HepG2 (cell line): ENCODE measurements around the gene ARHGAP19. TPM values are rescaled to one million over a fixed set of nuclear protein-coding genes. Genes with fewer than 3 reads are reported as not detected.

Experiments
- ASH2L ChIP-seq: fragments of 300-600, 200-600 bp; sonication (generic); IDR thresholded peaks from 2 replicates; pipeline ENCODE4 v1.7.0; 2017; ENCODE audit warnings: low read depth, mild to moderate bottlenecking, moderate library complexity, mixed read lengths, low read length; ENCODE audit not compliant: insufficient read length
- CEBPB ChIP-seq: IDR thresholded peaks from 2 replicates; pipeline ENCODE4 v1.6.1; 2011; ENCODE audit warnings: low read depth, low read length, improper control_type of control experiment, borderline replicate concordance
- CEBPG ChIP-seq: IDR thresholded peaks from 2 replicates; pipeline ENCODE4 v1.6.1; 2016
- FOSL2 ChIP-seq: sonication (generic); formaldehyde crosslinking; IDR thresholded peaks from 2 replicates; pipeline ENCODE4 v1.4.0; 2020; ENCODE audit warnings: missing genetic modification reagents
- FOXA3 ChIP-seq: IDR thresholded peaks from 2 replicates; pipeline ENCODE4 v1.6.1; 2016; ENCODE audit warnings: missing genetic modification reagents, missing compliant biosample characterization
- MEF2D ChIP-seq: sonication (generic); formaldehyde crosslinking; IDR thresholded peaks from 2 replicates; pipeline ENCODE4 v1.5.1; 2020; ENCODE audit warnings: mild to moderate bottlenecking, missing genetic modification reagents
- PAXIP1 ChIP-seq: sonication (generic); formaldehyde crosslinking; conservative IDR thresholded peaks from 2 replicates; pipeline ENCODE4 v1.4.0; 2020; ENCODE audit warnings: mild to moderate bottlenecking, missing genetic modification reagents, moderate library complexity
- SAP130 ChIP-seq: IDR thresholded peaks from 2 replicates; pipeline ENCODE4 v1.6.1; 2016; ENCODE audit warnings: low read depth
- ZMYM3 ChIP-seq: sonication (generic); formaldehyde crosslinking; IDR thresholded peaks from 2 replicates; pipeline ENCODE4 v1.5.1; 2020; ENCODE audit warnings: mild to moderate bottlenecking, missing genetic modification reagents
- ZNF121 ChIP-seq: sonication (generic); formaldehyde crosslinking; IDR thresholded peaks from 2 replicates; pipeline ENCODE4 v1.5.0; 2020; ENCODE audit warnings: mild to moderate bottlenecking, missing genetic modification reagents
- ZNF280D ChIP-seq: sonication (generic); formaldehyde crosslinking; IDR thresholded peaks from 2 replicates; pipeline ENCODE4 v1.5.1; 2020; ENCODE audit warnings: mild to moderate bottlenecking, missing genetic modification reagents
- polyA plus RNA-seq, 8 experiments: library from polyadenylated mRNA; depleted of rRNA in 3 of 8; stranded (reverse) in 7 of 8; unstranded in 1 of 8; fragments of >200 nt; fragmentation: Illumina TruSeq in 4 of 8; extraction: Trizol in 4 of 8; gene quantifications; 2 replicates each; pipeline versions ENCODE4 v1.2.1 to v1.2.3, GENCODE V29; 2011 to 2016; ENCODE audit warnings: low read depth in 4 of 8, missing spikeins in 1 of 8, mixed read lengths in 1 of 8; ENCODE audit not compliant: insufficient read depth in 1 of 8
- total RNA-seq, 5 experiments: library from RNA; depleted of rRNA; stranded (reverse); fragments of >200 nt; fragmentation: Illumina TruSeq; extraction: Trizol; gene quantifications; 2 replicates each; pipeline ENCODE4 v1.2.3, GENCODE V29; 2016; ENCODE audit warnings: low read depth in 1 of 5

ARHGAP19 gene
- total and polyA plus RNA-seq, 2 of the 13 experiments (the other 11 are each of a cell fraction or from before 2014, with no cell fraction given), result 7.6 to 10.0 TPM

- TF ChIP-seq PAXIP1 (CRISPR knock-in tag), result 0 out of 2 replicates have a peak, but pooled peaks have one; percentile 12
- TF ChIP-seq CEBPG (CRISPR knock-in tag), result 0 out of 2 replicates have a peak, but pooled peaks have one; percentile 5
- peak; percentile 40; the same call in 1 of the 2 replicates for TF ChIP-seq CEBPB
- no peak for TF ChIP-seq ASH2L
- peak; percentile 38; the same call in 1 of the 2 replicates for TF ChIP-seq ZMYM3 (CRISPR knock-in tag)
- peak; percentile 16; the same call in 1 of the 2 replicates for TF ChIP-seq FOSL2 (CRISPR knock-in tag)
- peak; percentile 85 for TF ChIP-seq ZNF121 (CRISPR knock-in tag)
- TF ChIP-seq ZNF280D (CRISPR knock-in tag), result no peak
- TF ChIP-seq FOXA3, result peak; percentile 50; the same call in 1 of the 2 replicates
- 0 out of 2 replicates have a peak, but pooled peaks have one; percentile 13 for TF ChIP-seq SAP130 (CRISPR knock-in tag)
- TF ChIP-seq MEF2D, result peak; percentile 98
These were observed 15.7 kb upstream of the ARHGAP19 start (continued) for GRCh38 chr10:97307866-97308780.
